Trophoblast cell (in vitro differentiated cells and primary cell): Measurements from ENCODE around the gene KLHDC7B.

Experiments
- DNase-seq, 2 donors: peaks; one replicate each; pipeline ENCODE4 v3.0.0-alpha.2; 2016
- H2AFZ ChIP-seq: 2 replicates; pipeline ENCODE4 v1.6.1; 2013; ENCODE audit warnings: low read length, moderate library complexity, mild to moderate bottlenecking; ENCODE audit not compliant: insufficient read depth, poor library complexity
- H2AK5ac ChIP-seq: 2 replicates; pipeline ENCODE4 v1.6.1; 2013; ENCODE audit warnings: mild to moderate bottlenecking, low read length
- H2BK120ac ChIP-seq: 2 replicates; pipeline ENCODE4 v1.6.1; 2013; ENCODE audit warnings: low read length, mild to moderate bottlenecking, moderate library complexity; ENCODE audit not compliant: insufficient read depth, poor library complexity
- H2BK12ac ChIP-seq: 2 replicates; pipeline ENCODE4 v1.6.1; 2013; ENCODE audit warnings: mild to moderate bottlenecking, low read length, moderate library complexity
- H2BK5ac ChIP-seq: 2 replicates; pipeline ENCODE4 v1.6.1; 2013; ENCODE audit warnings: low read length, low read depth, moderate library complexity, mild to moderate bottlenecking; ENCODE audit not compliant: poor library complexity
- H3K14ac ChIP-seq: 2 replicates; pipeline ENCODE4 v1.6.1; 2013; ENCODE audit warnings: mild to moderate bottlenecking, low read length
- H3K18ac ChIP-seq: 2 replicates; pipeline ENCODE4 v1.6.1; 2013; ENCODE audit warnings: mild to moderate bottlenecking, low read length
- H3K23ac ChIP-seq: 2 replicates; pipeline ENCODE4 v1.6.1; 2013; ENCODE audit warnings: low read length
- H3K27ac ChIP-seq: 2 replicates; pipeline ENCODE4 v1.5.1; 2013; ENCODE audit warnings: low read depth, mild to moderate bottlenecking, inconsistent platforms, low read length, moderate library complexity
- H3K27me3 ChIP-seq: 2 replicates; pipeline ENCODE4 v1.6.1; 2013; ENCODE audit warnings: inconsistent platforms, mild to moderate bottlenecking, low read length, moderate library complexity; ENCODE audit not compliant: insufficient read depth
- H3K36me3 ChIP-seq, 2 experiments: 1 replicate in 1 of 2; 2 replicates in 1 of 2; pipeline ENCODE4 v1.6.1; 2013; ENCODE audit warnings: low read length in 2 of 2, mild to moderate bottlenecking in 2 of 2, moderate library complexity in 1 of 2; ENCODE audit not compliant: insufficient read depth in 2 of 2, control insufficient read depth in 1 of 2
- H3K4ac ChIP-seq: 2 replicates; pipeline ENCODE4 v1.6.1; 2013; ENCODE audit warnings: low read depth, mild to moderate bottlenecking, low read length, moderate library complexity
- H3K4me1 ChIP-seq, 2 experiments: 1 replicate in 1 of 2; 2 replicates in 1 of 2; pipeline ENCODE4 v1.6.1; 2013; ENCODE audit warnings: low read length in 2 of 2, mild to moderate bottlenecking in 2 of 2, moderate library complexity in 1 of 2; ENCODE audit not compliant: insufficient read depth in 2 of 2, control insufficient read depth in 1 of 2
- H3K4me2 ChIP-seq: 2 replicates; pipeline ENCODE4 v1.6.1; 2013; ENCODE audit warnings: inconsistent platforms, mild to moderate bottlenecking, low read length, moderate library complexity
- H3K4me3 ChIP-seq: 2 replicates; pipeline ENCODE4 v1.5.1; 2013; ENCODE audit warnings: mild to moderate bottlenecking, low read depth, low read length, inconsistent platforms
- H3K79me1 ChIP-seq: one replicate; pipeline ENCODE4 v1.6.1; 2013; ENCODE audit warnings: low read length
- H3K79me2 ChIP-seq: 2 replicates; pipeline ENCODE4 v1.6.1; 2013; ENCODE audit warnings: low read length, mild to moderate bottlenecking; ENCODE audit not compliant: control insufficient read depth, insufficient read depth, poor library complexity
- H3K9ac ChIP-seq: 2 replicates; pipeline ENCODE4 v1.6.1; 2013; ENCODE audit warnings: mild to moderate bottlenecking, low read length
- H3K9me3 ChIP-seq: 2 replicates; pipeline ENCODE4 v1.6.1; 2013; ENCODE audit warnings: low read depth, mild to moderate bottlenecking, control low read depth, inconsistent platforms, low read length; ENCODE audit not compliant: insufficient read depth
- H4K12ac ChIP-seq: 2 replicates; pipeline ENCODE4 v1.6.1; 2013; ENCODE audit warnings: low read depth, mild to moderate bottlenecking, low read length, moderate library complexity
- H4K8ac ChIP-seq: 2 replicates; pipeline ENCODE4 v1.6.1; 2013; ENCODE audit warnings: low read depth, mild to moderate bottlenecking, low read length, moderate library complexity
- H4K91ac ChIP-seq: one replicate; pipeline ENCODE4 v1.6.1; 2013; ENCODE audit warnings: low read depth, mild to moderate bottlenecking, low read length, moderate library complexity
- WGBS: extraction: QIAGEN DNeasy Blood & Tissue Kit; methylation state at CpG from one replicate; pipeline ENCODE4 v1.1.7; 2013; ENCODE audit warnings: missing lambda C conversion rate; ENCODE audit not compliant: insufficient read length, insufficient coverage; ENCODE audit errors: extremely low coverage; 5-methylcytosine and 5-hydroxymethylcytosine counted together

The KLHDC7B gene

GRCh38 chr22:50581950-50582492 lies 36.3 kb downstream of the KLHDC7B start:
- peaks cover 8% of the 10 kb centered on the region for H3K79me1 ChIP-seq
- peak overlapping the region; percentile 81 for H2AK5ac ChIP-seq
- peak overlapping the region; percentile 98 for H3K27ac ChIP-seq
- H3K79me2 ChIP-seq, result peaks cover 8% of the 10 kb centered on the region
- H4K12ac ChIP-seq, result peak overlapping the region; percentile 97
- peak overlapping the region; percentile 99 for H3K18ac ChIP-seq
- H2BK12ac ChIP-seq, result no peak overlapping the region
- peaks cover 16 to 19% of the 10 kb centered on the region in 2 experiments for H3K4me1 ChIP-seq
- H4K91ac ChIP-seq, result peak overlapping the region; percentile 98
- peak overlapping the region; percentile 87 for H3K4me3 ChIP-seq
- H3K14ac ChIP-seq, result peak overlapping the region; percentile 99
- peak overlapping the region; percentile 3 for H3K23ac ChIP-seq
- H3K36me3 ChIP-seq, result peaks cover 28 to 31% of the 10 kb centered on the region in 2 experiments
- H2BK5ac ChIP-seq, result peak overlapping the region; percentile 97
- peak overlapping the region; percentile 99 for H4K8ac ChIP-seq
- H2BK120ac ChIP-seq, result peak overlapping the region; percentile 98
- peak overlapping the region; percentile 96 for H2AFZ ChIP-seq
- peak overlapping the region; percentile 90 for H3K4ac ChIP-seq
- DNase-seq, result peak; percentile 83 to 86
- H3K4me2 ChIP-seq, result peak overlapping the region; percentile 96
- no CpG with 5 or more reads among the region's 39 CpGs for WGBS
- no peaks in the 10 kb centered on the region for H3K27me3 ChIP-seq
- no peaks in the 10 kb centered on the region for H3K9me3 ChIP-seq
- peak overlapping the region; percentile 95 for H3K9ac ChIP-seq

- peak within 1 kb of the TSS; percentile 96 for H3K4me2 ChIP-seq
- H2BK5ac ChIP-seq, result peak within 1 kb of the TSS; percentile 97
- peaks cover 21 to 25% of the 10 kb centered on the region in 2 experiments for H3K4me1 ChIP-seq
- H3K36me3 ChIP-seq, result peaks cover 22 to 26% of the 10 kb centered on the region in 2 experiments
- no CpG with 5 or more reads among the region's 96 CpGs for WGBS
- no peak within 1 kb of the TSS for H2BK12ac ChIP-seq
- H3K4ac ChIP-seq, result peak within 1 kb of the TSS; percentile 90
- H3K79me2 ChIP-seq, result peaks cover 8% of the 10 kb centered on the region
- peaks cover 8% of the 10 kb centered on the region for H3K79me1 ChIP-seq
- H3K9ac ChIP-seq, result peak within 1 kb of the TSS; percentile 95
- H3K4me3 ChIP-seq, result peak within 1 kb of the TSS; percentile 87
- peak within 1 kb of the TSS; percentile 98 for H3K27ac ChIP-seq
- peak within 1 kb of the TSS; percentile 98 for H4K91ac ChIP-seq
- H3K9me3 ChIP-seq, result no peaks in the 10 kb centered on the region
- peak within 1 kb of the TSS; percentile 81 for H2AK5ac ChIP-seq
- DNase-seq, result peak; percentile 98 to 100
- peak within 1 kb of the TSS; percentile 99 for H3K14ac ChIP-seq
- peak within 1 kb of the TSS; percentile 98 for H2BK120ac ChIP-seq
- peak within 1 kb of the TSS; percentile 99 for H4K8ac ChIP-seq
- H3K27me3 ChIP-seq, result no peaks in the 10 kb centered on the region
- peak within 1 kb of the TSS; percentile 97 for H4K12ac ChIP-seq
- peak within 1 kb of the TSS; percentile 3 for H3K23ac ChIP-seq
- H2AFZ ChIP-seq, result peak within 1 kb of the TSS; percentile 96
- H3K18ac ChIP-seq, result peak within 1 kb of the TSS; percentile 99
Measured at GRCh38 chr22:50582493-50583293, 37.0 kb downstream of the KLHDC7B start, which contains the start of gene CHKB. Gene CHKB, minus strand, starts transcription at chr22:50582849. Its CDS starts 68 bp downstream, at chr22:50582781.

GRCh38 chr22:50583294-50583861 lies 37.7 kb downstream of the KLHDC7B start:
- Histone ChIP-seq H2AFZ (peak overlapping the region; percentile 64), H4K91ac (peak overlapping the region; percentile 58), H3K36me3 (peaks cover 22 to 25% of the 10 kb centered on the region in 2 experiments), H3K4me2 (peak overlapping the region; percentile 95), H3K23ac (no peak overlapping the region), H3K79me1 (peaks cover 8% of the 10 kb centered on the region), H3K27me3 (no peaks in the 10 kb centered on the region), H3K79me2 (peaks cover 8% of the 10 kb centered on the region), H2BK12ac (no peak overlapping the region), H3K4me3 (peak overlapping the region; percentile 83), H3K4me1 (peaks cover 21 to 26% of the 10 kb centered on the region in 2 experiments), H4K8ac (peak overlapping the region; percentile 84), H2AK5ac (peak overlapping the region; percentile 56), H3K9me3 (no peaks in the 10 kb centered on the region), H2BK5ac (peak overlapping the region; percentile 24), H3K14ac (peak overlapping the region; percentile 84), H2BK120ac (peak overlapping the region; percentile 56), H3K27ac (peak overlapping the region; percentile 66), H4K12ac (peak overlapping the region; percentile 83), H3K4ac (peak overlapping the region; percentile 72), H3K9ac (peak overlapping the region; percentile 90), H3K18ac (peak overlapping the region; percentile 84)
- DNase-seq, result peak; percentile 96 to 98
- WGBS, result no CpG with 5 or more reads among the region's 37 CpGs
